G401.6 (cell line): ENCODE data around the gene ADGRG6.
"Not testable (repeated sequence)": the region's sequence is repeated elsewhere in the genome, so short reads cannot be mapped to it uniquely, and the experiment has no call there.

Experiments
- FAIRE-seq: peaks from 2 replicates; lab custom pipeline; 2012; peaks lifted over from hg19 to GRCh38; lab: Jason Lieb, UNC

Gene ADGRG6

GRCh38 chr6:142446576-142446975 is 144.8 kb downstream of the ADGRG6 start:
- FAIRE-seq = no peak

- FAIRE-seq = no peak
These were observed 146.4 kb downstream of the ADGRG6 start for GRCh38 chr6:142448091-142448729.

- FAIRE-seq = not testable (repeated sequence)
These were observed 149.0 kb downstream of the ADGRG6 start for GRCh38 chr6:142450856-142451255.

- no peak for FAIRE-seq
These were observed 151.2 kb downstream of the ADGRG6 start for GRCh38 chr6:142452993-142453392.

GRCh38 chr6:142454196-142454595 is 152.4 kb downstream of the ADGRG6 start:
- not testable (repeated sequence) for FAIRE-seq

GRCh38 chr6:142454848-142455247 is 153.0 kb downstream of the ADGRG6 start:
- not testable (repeated sequence) for FAIRE-seq

GRCh38 chr6:142455957-142456589 is 154.3 kb downstream of the ADGRG6 start:
- no peak for FAIRE-seq

- no peak for FAIRE-seq
These were observed 156.0 kb downstream of the ADGRG6 start for GRCh38 chr6:142457638-142458406.

GRCh38 chr6:142458836-142459235 is 157.0 kb downstream of the ADGRG6 start:
- no peak for FAIRE-seq

GRCh38 chr6:142459271-142459670 is 157.5 kb downstream of the ADGRG6 start:
- FAIRE-seq = no peak

GRCh38 chr6:142462260-142462659 is 160.5 kb downstream of the ADGRG6 start:
- FAIRE-seq = no peak

- FAIRE-seq = no peak
These were observed 162.2 kb downstream of the ADGRG6 start for GRCh38 chr6:142463988-142464387.

GRCh38 chr6:142469220-142469619 is 167.4 kb downstream of the ADGRG6 start:
- FAIRE-seq = no peak

GRCh38 chr6:142470421-142470820 is 168.6 kb downstream of the ADGRG6 start:
- no peak for FAIRE-seq

GRCh38 chr6:142474531-142475289 is 172.9 kb downstream of the ADGRG6 start:
- FAIRE-seq = peak; percentile 94

- FAIRE-seq = no peak
These were observed 174.6 kb downstream of the ADGRG6 start for GRCh38 chr6:142476452-142476851.

- no peak for FAIRE-seq
These were observed 176.3 kb downstream of the ADGRG6 start for GRCh38 chr6:142478117-142478516.

GRCh38 chr6:142481466-142481865 is 179.7 kb downstream of the ADGRG6 start:
- no peak for FAIRE-seq

- no peak for FAIRE-seq
These were observed 180.4 kb downstream of the ADGRG6 start for GRCh38 chr6:142482249-142482648.

GRCh38 chr6:142482974-142483373 is 181.2 kb downstream of the ADGRG6 start:
- no peak for FAIRE-seq

- FAIRE-seq = no peak
These were observed 183.4 kb downstream of the ADGRG6 start for GRCh38 chr6:142485256-142485655.
